ENCODE measurements around the gene EME2.

Gene EME2

DNA sequence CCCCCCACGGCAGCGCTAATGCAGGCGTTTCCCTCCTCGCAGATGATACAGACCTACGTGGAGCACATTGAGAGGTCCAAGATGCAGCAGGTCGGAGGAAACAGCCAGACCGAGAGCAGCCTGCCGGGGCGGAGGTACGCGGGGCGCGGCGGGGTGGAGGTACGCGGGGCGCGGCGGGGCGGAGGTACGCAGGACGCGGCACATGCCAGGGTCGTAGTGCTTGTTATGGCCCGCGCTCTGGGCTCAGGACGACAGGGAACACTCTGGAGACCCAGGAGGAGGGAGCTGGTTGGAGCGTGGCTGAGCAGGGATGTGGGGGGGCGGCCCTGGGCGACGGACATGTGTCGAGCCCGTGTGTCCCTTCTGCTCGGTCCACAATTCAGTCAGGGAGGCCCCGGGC, 43.2 kb upstream of the EME2 start:
- Histone ChIP-seq H3K79me1 (ENCODE audit: low read depth, low read length) (peaks cover 1% of the 10 kb centered on the region), H2AFZ (ENCODE audit: low read length) (no peak overlapping the region), H4K91ac (ENCODE audit: low read depth, low read length, poor library complexity) (no peak overlapping the region), H3K4me3 (ENCODE audit: low read length in 2 of 2) (no peak overlapping the region), H3K27ac (replicated peaks; ENCODE audit: low read length) (no peak overlapping the region), H3K9me3 (replicated peaks in 1 of 2; ENCODE audit: control insufficient read depth in 2 of 2, insufficient read depth in 1 of 2, low read depth in 1 of 2, low read length in 2 of 2) (peaks cover 2 to 3% of the 10 kb centered on the region in 2 donors), H3K4ac (ENCODE audit: low read length) (no peak overlapping the region), H3K18ac (ENCODE audit: low read length) (no peak overlapping the region), H4K8ac (ENCODE audit: low read depth, low read length) (no peak overlapping the region), H3K4me2 (ENCODE audit: insufficient read depth, low read length, poor library complexity, severe bottlenecking) (no peak overlapping the region), H2BK5ac (ENCODE audit: low read length) (no peak overlapping the region), H2AK5ac (ENCODE audit: low read depth, low read length) (no peak overlapping the region), H3K23ac (ENCODE audit: low read depth, low read length, poor library complexity) (no peak overlapping the region), H2BK15ac (ENCODE audit: low read length) (no peak overlapping the region), H2BK12ac (ENCODE audit: low read length) (no peak overlapping the region), H2BK120ac (ENCODE audit: low read depth, low read length) (no peak overlapping the region), H3K14ac (ENCODE audit: low read length) (no peak overlapping the region), H3K27me3 (ENCODE audit: control insufficient read depth in 3 of 3, insufficient read depth in 3 of 3, low read depth in 1 of 3, low read length in 3 of 3) (no peaks in the 10 kb centered on the region), H3K4me1 (ENCODE audit: control insufficient read depth in 2 of 2, insufficient read depth in 1 of 2, low read depth in 1 of 2, low read length in 2 of 2) (no peaks in the 10 kb centered on the region), H3K36me3 (replicated peaks in 1 of 2; ENCODE audit: control insufficient read depth in 2 of 2, insufficient read depth in 2 of 2, low read length in 2 of 2) (peaks cover 48 to 85% of the 10 kb centered on the region in 2 donors), H3K9ac (ENCODE audit: low read depth, low read length, poor library complexity) (peak overlapping the region; percentile 44)
- no CpG with 5 or more reads among the region's 35 CpGs for WGBS, 2 donors (ENCODE audit: extremely low coverage in 2 of 2, insufficient read length in 2 of 2, insufficient replicate concordance in 1 of 2)
- DNase-seq (ENCODE audit: low spot score) = no peak

- Histone ChIP-seq H3K23ac (ENCODE audit: low read depth, low read length, poor library complexity) (no peak overlapping the region), H3K79me1 (ENCODE audit: low read depth, low read length) (no peaks in the 10 kb centered on the region), H4K91ac (ENCODE audit: low read depth, low read length, poor library complexity) (no peak overlapping the region), H2BK12ac (ENCODE audit: low read length) (no peak overlapping the region), H2BK5ac (ENCODE audit: low read length) (no peak overlapping the region), H3K27me3 (ENCODE audit: control insufficient read depth in 3 of 3, insufficient read depth in 3 of 3, low read depth in 1 of 3, low read length in 3 of 3) (no peaks in the 10 kb centered on the region), H3K9ac (ENCODE audit: low read depth, low read length, poor library complexity) (peak overlapping the region; percentile 50), H3K4me2 (ENCODE audit: insufficient read depth, low read length, poor library complexity, severe bottlenecking) (no peak overlapping the region), H4K8ac (ENCODE audit: low read depth, low read length) (no peak overlapping the region), H3K36me3 (replicated peaks in 1 of 2; ENCODE audit: control insufficient read depth in 2 of 2, insufficient read depth in 2 of 2, low read length in 2 of 2) (peaks cover 51 to 84% of the 10 kb centered on the region in 2 donors), H3K4ac (ENCODE audit: low read length) (no peak overlapping the region), H3K9me3 (replicated peaks in 1 of 2; ENCODE audit: control insufficient read depth in 2 of 2, insufficient read depth in 1 of 2, low read depth in 1 of 2, low read length in 2 of 2) (peaks cover 14% of the 10 kb centered on the region in 2 donors), H3K4me3 (ENCODE audit: low read length in 2 of 2) (no peak overlapping the region), H3K18ac (ENCODE audit: low read length) (no peak overlapping the region), H2BK15ac (ENCODE audit: low read length) (no peak overlapping the region), H3K4me1 (ENCODE audit: control insufficient read depth in 2 of 2, insufficient read depth in 1 of 2, low read depth in 1 of 2, low read length in 2 of 2) (no peaks in the 10 kb centered on the region), H3K14ac (ENCODE audit: low read length) (no peak overlapping the region), H2BK120ac (ENCODE audit: low read depth, low read length) (no peak overlapping the region), H2AFZ (ENCODE audit: low read length) (no peak overlapping the region), H3K27ac (replicated peaks; ENCODE audit: low read length) (no peak overlapping the region), H2AK5ac (ENCODE audit: low read depth, low read length) (no peak overlapping the region)
- no peak for DNase-seq (ENCODE audit: low spot score)
- WGBS, 2 donors (ENCODE audit: extremely low coverage in 2 of 2, insufficient read length in 2 of 2, insufficient replicate concordance in 1 of 2) = no CpG with 5 or more reads among the region's 7 CpGs
Measured at GRCh38 chr16:1731073-1731472, 41.5 kb upstream of the EME2 start.

DNA sequence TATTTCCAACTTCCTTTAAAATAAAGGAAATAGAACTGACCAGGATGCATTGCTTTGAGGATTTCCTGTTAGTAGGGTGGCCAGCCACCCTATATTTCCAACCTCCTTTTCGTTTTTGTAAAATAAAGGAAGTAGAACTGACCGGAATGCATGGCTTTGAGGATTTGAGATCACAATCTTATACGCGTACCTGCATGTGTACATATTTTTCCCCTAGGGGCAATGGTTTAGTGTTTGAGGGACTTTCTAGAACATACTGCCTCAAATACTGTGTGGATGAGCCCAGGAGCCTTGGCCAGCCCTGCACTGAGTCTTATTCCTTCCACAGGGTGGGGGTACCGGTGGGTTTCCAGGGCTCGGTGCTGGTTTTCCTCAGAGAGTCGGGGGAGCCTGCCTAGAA, 41.0 kb upstream of the EME2 start:
- H2BK15ac ChIP-seq (ENCODE audit: low read length) = no peak overlapping the region
- no peak overlapping the region for H2BK12ac ChIP-seq (ENCODE audit: low read length)
- no peak overlapping the region for H2BK5ac ChIP-seq (ENCODE audit: low read length)
- no peak overlapping the region for H3K23ac ChIP-seq (ENCODE audit: low read depth, low read length, poor library complexity)
- peaks cover 50 to 79% of the 10 kb centered on the region in 2 donors for H3K36me3 ChIP-seq (replicated peaks in 1 of 2; ENCODE audit: control insufficient read depth in 2 of 2, insufficient read depth in 2 of 2, low read length in 2 of 2)
- H3K14ac ChIP-seq (ENCODE audit: low read length) = no peak overlapping the region
- H2AFZ ChIP-seq (ENCODE audit: low read length) = no peak overlapping the region
- DNase-seq (ENCODE audit: low spot score) = no peak
- no peak overlapping the region for H3K4ac ChIP-seq (ENCODE audit: low read length)
- H2AK5ac ChIP-seq (ENCODE audit: low read depth, low read length) = no peak overlapping the region
- WGBS, 2 donors (ENCODE audit: extremely low coverage in 2 of 2, insufficient read length in 2 of 2, insufficient replicate concordance in 1 of 2) = no CpG with 5 or more reads among the region's 7 CpGs
- no peak overlapping the region for H3K4me3 ChIP-seq (ENCODE audit: low read length in 2 of 2)
- no peaks in the 10 kb centered on the region for H3K79me1 ChIP-seq (ENCODE audit: low read depth, low read length)
- H3K4me2 ChIP-seq (ENCODE audit: insufficient read depth, low read length, poor library complexity, severe bottlenecking) = no peak overlapping the region
- no peaks in the 10 kb centered on the region for H3K27me3 ChIP-seq (ENCODE audit: control insufficient read depth in 3 of 3, insufficient read depth in 3 of 3, low read depth in 1 of 3, low read length in 3 of 3)
- no peak overlapping the region for H3K9ac ChIP-seq (ENCODE audit: low read depth, low read length, poor library complexity)
- no peak overlapping the region for H3K18ac ChIP-seq (ENCODE audit: low read length)
- no peak overlapping the region for H2BK120ac ChIP-seq (ENCODE audit: low read depth, low read length)
- H3K9me3 ChIP-seq (replicated peaks in 1 of 2; ENCODE audit: control insufficient read depth in 2 of 2, insufficient read depth in 1 of 2, low read depth in 1 of 2, low read length in 2 of 2) = peaks cover 14 to 16% of the 10 kb centered on the region in 2 donors
- H4K91ac ChIP-seq (ENCODE audit: low read depth, low read length, poor library complexity) = no peak overlapping the region
- no peak overlapping the region for H3K27ac ChIP-seq (replicated peaks; ENCODE audit: low read length)
- H3K4me1 ChIP-seq (ENCODE audit: control insufficient read depth in 2 of 2, insufficient read depth in 1 of 2, low read depth in 1 of 2, low read length in 2 of 2) = no peaks in the 10 kb centered on the region
- no peak overlapping the region for H4K8ac ChIP-seq (ENCODE audit: low read depth, low read length)

- H3K4me3 ChIP-seq (ENCODE audit: low read length in 2 of 2) = no peak overlapping the region
- no peak overlapping the region for H4K91ac ChIP-seq (ENCODE audit: low read depth, low read length, poor library complexity)
- no peak overlapping the region for H3K27ac ChIP-seq (replicated peaks; ENCODE audit: low read length)
- H2AK5ac ChIP-seq (ENCODE audit: low read depth, low read length) = no peak overlapping the region
- no peak overlapping the region for H2BK12ac ChIP-seq (ENCODE audit: low read length)
- H3K4ac ChIP-seq (ENCODE audit: low read length) = no peak overlapping the region
- no peak overlapping the region for H3K14ac ChIP-seq (ENCODE audit: low read length)
- H4K8ac ChIP-seq (ENCODE audit: low read depth, low read length) = no peak overlapping the region
- H2BK5ac ChIP-seq (ENCODE audit: low read length) = no peak overlapping the region
- H2BK120ac ChIP-seq (ENCODE audit: low read depth, low read length) = no peak overlapping the region
- no peak overlapping the region for H3K4me2 ChIP-seq (ENCODE audit: insufficient read depth, low read length, poor library complexity, severe bottlenecking)
- no peaks in the 10 kb centered on the region for H3K4me1 ChIP-seq (ENCODE audit: control insufficient read depth in 2 of 2, insufficient read depth in 1 of 2, low read depth in 1 of 2, low read length in 2 of 2)
- peak overlapping the region; percentile 31 for H3K23ac ChIP-seq (ENCODE audit: low read depth, low read length, poor library complexity)
- H3K27me3 ChIP-seq (ENCODE audit: control insufficient read depth in 3 of 3, insufficient read depth in 3 of 3, low read depth in 1 of 3, low read length in 3 of 3) = no peaks in the 10 kb centered on the region
- H2BK15ac ChIP-seq (ENCODE audit: low read length) = no peak overlapping the region
- no peak overlapping the region for H3K18ac ChIP-seq (ENCODE audit: low read length)
- H3K79me1 ChIP-seq (ENCODE audit: low read depth, low read length) = no peaks in the 10 kb centered on the region
- WGBS, 2 donors (ENCODE audit: extremely low coverage in 2 of 2, insufficient read length in 2 of 2, insufficient replicate concordance in 1 of 2) = no CpG with 5 or more reads among the region's 14 CpGs
- no peak overlapping the region for H3K9ac ChIP-seq (ENCODE audit: low read depth, low read length, poor library complexity)
- DNase-seq (ENCODE audit: low spot score) = no peak
- peaks cover 46 to 74% of the 10 kb centered on the region in 2 donors for H3K36me3 ChIP-seq (replicated peaks in 1 of 2; ENCODE audit: control insufficient read depth in 2 of 2, insufficient read depth in 2 of 2, low read length in 2 of 2)
- peaks cover 14 to 19% of the 10 kb centered on the region in 2 donors for H3K9me3 ChIP-seq (replicated peaks in 1 of 2; ENCODE audit: control insufficient read depth in 2 of 2, insufficient read depth in 1 of 2, low read depth in 1 of 2, low read length in 2 of 2)
- H2AFZ ChIP-seq (ENCODE audit: low read length) = no peak overlapping the region
Measured at GRCh38 chr16:1732071-1732470, 40.5 kb upstream of the EME2 start.

All from neuronal stem cell (in vitro differentiated cells).